GM18517 (cell line): ENCODE measurements around the gene TEDC1.

ENCODE experiments used
- ATAC-seq: cut with Tn5 transposase; IDR thresholded peaks from one replicate; pipeline ENCODE4 v1.9.1; 2021; ENCODE audit warnings: mild to moderate bottlenecking, moderate library complexity; ENCODE audit not compliant: unreplicated experiment

TEDC1 gene

DNA sequence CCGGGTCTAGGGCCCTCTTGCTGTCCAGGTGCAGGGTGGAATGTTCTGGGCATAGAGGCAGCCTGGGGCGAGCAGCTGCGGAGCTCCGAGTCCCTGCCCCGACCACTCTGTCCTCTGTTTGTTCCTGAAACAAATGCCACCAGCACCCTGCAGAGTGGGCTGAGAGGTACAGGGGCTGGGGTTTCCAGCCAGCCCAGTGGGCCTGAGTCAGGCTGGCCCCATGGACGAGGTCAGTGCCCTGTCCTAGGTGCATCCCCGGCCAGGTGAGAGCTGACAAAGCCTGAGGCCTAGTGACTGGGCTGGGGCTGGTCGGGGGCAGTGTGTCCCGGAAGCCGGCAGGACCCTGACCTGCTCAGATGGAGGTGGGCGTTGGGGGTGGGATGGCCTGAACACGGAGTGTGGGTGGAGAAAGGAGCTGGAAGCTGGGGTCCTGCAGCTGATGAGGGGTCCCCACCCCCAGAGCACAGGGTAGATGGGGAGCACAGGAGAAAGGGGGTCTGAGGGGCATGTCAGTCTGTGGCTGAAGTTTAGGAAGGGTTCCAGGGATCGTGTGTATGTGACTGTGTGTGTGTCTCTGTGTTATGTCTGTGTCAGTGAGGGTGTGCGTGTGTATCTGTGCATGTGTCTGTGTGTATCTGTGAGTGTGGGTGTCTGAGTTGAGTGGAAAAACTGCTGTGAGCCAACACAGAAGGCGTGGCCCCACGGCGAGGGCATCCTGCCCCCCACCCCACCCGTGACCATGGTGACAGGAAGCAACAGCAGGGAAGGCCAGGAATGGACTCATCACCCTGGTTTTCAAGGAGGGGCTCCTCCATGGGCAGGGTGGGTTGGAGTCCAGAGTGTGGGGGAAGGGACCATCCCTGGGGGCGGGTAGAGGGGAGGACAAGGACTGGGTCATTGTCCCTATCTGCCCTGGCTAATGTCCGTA lies 6.7 kb upstream of the TEDC1 start:
- ATAC-seq = no peak

DNA sequence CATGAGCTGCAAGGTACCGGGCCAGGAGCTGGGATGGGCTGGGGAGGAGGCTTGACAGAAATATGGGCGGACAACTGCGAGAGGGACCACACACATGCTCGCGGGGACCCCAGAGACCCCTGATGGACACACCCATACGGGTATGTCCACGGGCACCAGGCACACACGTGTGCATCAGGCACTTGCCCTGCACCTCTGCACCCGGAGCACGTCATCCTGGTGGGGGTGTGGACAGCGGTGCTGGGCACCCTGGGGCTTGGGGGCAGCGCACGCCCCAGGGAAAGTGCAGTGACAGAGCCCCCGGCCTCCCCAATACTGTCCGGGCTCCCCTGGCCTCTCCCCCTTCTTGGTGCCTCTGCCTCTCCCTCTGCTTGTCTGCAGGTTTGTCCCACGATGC lies 6.1 kb upstream of the TEDC1 start:
- ATAC-seq = no peak

DNA sequence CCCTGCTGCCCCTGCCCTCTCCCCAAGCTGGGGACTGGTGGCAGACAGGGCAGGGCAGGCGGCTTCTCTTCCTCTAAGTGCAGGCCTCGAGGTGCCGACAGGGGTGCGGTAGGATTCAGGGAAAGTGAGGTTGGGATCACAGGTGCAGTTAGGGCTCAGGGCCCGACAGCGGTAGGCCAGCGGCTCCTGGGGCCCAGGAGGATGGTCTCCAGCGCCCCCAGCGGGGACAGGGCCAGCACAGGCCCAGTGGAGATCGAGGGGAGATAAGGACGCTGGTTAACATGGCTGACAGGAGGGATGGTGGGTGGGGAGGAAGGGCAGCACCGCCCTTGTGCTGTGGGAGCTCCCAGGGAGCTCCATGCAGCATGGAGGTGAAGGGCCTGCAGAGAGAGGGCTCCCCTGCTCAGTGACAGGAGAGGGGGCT lies 5.3 kb upstream of the TEDC1 start:
- no peak for ATAC-seq

DNA sequence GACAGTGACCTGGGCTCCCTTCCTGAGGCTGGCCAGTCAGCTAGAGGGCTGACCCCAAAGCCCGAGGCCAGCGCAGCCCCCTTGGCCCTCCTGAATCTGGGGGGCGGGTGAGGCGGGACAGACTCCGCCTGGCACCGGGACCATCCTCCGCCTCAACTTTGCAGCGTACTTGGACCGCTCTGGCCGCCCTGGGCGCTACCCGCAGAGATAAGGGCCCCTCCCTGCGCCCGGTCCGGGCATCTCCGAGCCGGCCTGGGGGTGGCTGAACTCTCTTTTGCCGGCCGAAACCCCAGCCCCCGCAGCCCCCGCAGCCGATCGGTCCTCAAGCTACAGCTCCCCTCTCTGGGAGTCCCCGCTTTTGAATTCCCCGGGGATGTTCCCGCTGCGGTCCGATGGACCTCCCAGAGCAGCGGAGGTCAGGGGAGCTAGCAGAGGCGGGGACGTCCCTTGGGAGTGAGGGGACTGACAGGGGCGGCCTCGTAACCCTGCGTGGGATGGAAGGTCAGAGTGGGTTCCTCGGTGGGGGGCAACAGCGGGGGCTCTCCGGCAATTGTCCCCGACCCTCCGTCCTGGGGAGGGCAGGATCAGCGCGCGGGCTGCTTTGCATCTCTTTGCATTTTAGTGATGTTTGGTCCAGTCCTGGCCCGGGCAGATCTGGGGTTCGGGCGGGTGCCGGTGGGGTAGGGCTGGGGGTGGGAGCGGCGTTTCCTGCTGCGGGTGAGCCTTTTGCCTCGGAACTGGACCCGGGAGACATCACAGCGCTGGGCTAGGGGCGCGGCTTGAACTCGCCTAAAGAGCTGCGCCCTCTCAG lies 4.7 kb upstream of the TEDC1 start, which contains the start of gene CRIP1:
TSS of gene CRIP1 (plus strand) at position 724 of the 811 bp plus-strand sequence. CDS start 374 bp downstream, outside the sequence.
- no peak for ATAC-seq

- no peak for ATAC-seq
Observed at GRCh38 chr14:105486974-105487448, 4.0 kb upstream of the TEDC1 start.

DNA sequence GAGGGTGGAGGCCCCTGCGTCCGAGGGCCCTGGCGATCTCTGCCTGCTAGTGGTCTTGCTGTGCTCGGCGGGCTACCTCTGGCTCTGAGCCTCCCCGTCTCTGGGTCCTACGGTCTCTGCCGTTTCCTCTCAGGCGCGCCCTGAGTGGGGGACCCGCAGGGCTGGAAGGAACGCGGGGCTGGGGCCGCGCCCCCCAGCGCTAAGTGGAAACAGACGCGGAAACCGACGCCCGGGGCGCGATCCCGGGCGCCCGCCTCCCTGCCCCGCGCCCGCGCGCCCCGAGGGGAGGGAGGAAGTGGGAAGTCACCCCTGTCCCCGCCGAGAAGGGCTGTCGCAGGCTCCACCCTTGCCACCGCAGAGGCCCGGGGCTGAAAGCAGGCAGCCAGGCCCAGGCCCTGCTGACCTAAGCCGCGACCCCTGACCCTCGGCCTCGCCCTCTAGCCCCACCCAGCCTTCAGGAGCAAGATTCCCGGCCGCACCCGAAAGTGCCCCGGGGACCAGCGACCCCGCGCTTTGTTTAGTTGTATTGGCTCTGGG lies 3.5 kb upstream of the TEDC1 start:
- no peak for ATAC-seq

DNA sequence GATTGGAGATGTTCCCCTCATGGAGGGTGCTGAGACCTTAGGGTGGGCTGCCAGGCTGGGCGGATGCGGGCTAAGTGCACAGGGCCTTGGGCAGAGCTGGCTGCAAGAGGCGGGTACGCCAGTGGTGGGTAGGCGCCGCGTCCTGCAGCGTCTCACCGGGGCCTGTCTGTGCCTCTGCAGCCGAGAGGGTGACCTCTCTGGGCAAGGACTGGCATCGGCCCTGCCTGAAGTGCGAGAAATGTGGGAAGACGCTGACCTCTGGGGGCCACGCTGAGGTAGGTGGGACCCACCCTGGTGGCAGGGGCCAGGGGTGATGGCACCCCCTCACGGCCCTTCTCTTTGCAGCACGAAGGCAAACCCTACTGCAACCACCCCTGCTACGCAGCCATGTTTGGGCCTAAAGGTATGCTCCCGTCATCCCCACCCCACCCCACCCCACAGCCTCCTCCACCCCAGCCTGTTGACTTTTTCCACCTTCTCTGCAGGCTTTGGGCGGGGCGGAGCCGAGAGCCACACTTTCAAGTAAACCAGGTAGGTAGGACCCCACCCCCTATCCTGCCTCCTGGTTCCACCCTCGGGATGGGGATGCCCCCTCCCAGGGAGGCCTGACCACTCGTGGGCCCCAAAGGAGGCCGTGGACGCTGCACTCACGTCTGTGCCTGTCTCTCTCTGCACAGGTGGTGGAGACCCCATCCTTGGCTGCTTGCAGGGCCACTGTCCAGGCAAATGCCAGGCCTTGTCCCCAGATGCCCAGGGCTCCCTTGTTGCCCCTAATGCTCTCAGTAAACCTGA lies 2.9 kb upstream of the TEDC1 start:
- no peak for ATAC-seq

DNA sequence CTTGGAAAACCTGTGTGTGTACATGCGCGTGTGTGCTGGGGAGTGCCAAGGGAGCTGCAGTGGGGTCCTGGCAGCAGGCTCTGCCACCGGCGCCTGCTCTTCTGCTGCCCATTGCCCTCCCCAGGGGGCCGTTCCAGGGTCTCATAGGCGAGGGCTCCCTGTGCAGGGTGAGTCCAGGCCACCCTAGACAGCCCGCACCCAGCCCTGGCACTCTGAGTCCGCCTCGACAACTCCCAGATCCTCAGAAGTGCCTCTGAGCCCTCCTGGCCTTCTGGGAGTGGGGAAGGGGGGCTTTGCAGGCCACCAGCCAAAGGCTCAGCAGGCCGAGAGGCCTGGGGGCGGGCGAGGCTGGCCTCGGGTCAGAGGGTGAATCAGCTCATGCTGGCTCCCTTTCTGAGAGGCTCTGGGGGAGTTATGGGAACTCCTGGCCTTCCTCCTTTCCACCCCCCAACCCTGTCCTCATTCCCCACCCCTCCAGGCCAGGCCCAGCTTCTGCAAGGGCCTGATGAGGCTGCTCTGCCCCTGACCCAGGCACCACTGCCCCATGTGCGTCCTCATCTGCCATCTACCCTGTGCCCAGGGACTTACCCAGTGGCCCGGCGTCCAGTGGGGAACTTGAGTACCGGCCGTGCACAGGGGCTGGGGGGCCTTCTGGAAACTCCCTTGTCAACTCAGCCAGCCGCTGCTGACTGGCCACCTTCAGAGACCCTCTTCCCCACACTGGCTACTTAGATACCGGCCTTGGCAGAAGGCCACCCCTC lies 2.1 kb upstream of the TEDC1 start:
- ATAC-seq = no peak

- no peak for ATAC-seq
Observed at GRCh38 chr14:105489542-105490266, 1.3 kb upstream of the TEDC1 start.

- no peak for ATAC-seq
Observed at GRCh38 chr14:105490267-105490571, 827 bp upstream of the TEDC1 start.

GRCh38 chr14:105491366-105491973 lies 424 bp downstream of the TEDC1 start:
- peak; percentile 6 for ATAC-seq

- no peak for ATAC-seq
Observed at GRCh38 chr14:105492031-105492970, 1.3 kb downstream of the TEDC1 start.

DNA sequence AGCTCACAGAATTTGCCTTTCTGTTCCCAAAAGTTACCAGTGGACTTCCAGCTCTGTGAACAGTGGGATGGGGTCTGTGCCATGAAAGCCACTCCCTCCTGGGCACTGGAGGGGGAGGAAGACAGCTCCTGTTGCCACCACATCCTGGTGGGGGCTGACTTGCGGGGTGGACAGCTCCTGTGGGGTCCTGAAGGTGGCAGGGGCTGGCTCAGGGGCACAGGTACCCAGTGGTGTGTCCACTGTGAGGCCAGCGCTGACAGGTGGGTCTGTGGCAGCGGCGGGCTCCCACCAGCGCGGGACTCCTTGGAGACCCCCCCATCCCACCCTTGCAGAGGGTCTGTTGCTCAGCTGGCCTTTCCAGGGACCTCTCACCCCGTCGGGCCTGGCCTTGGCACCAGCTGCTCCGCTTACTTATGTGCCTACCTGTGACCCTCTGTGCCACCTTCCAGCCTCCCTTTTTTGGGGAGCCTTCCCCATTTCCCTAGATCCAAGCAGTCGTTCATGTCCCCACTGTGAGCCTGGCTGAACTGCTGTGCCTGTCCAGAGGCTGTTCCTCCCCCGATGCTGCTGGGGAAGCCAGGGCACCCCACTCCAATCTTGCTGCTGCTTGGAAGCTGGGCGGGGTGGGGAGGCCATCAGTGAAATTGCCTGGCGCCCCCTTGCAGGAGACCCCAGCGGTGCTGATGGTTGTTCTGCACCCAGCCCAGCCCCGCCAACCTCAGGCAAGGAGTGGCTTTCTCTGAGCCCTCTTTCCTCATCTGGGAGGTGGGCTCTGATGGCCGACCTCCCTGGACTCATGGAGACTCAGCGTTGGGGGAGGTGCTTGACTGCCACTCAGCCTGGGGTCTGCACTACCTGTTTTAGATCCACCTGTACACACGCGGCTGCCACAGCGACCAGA lies 2.2 kb downstream of the TEDC1 start:
- ATAC-seq = no peak

GRCh38 chr14:105493921-105494605 lies 3.0 kb downstream of the TEDC1 start:
- no peak for ATAC-seq

GRCh38 chr14:105494606-105494929 lies 3.5 kb downstream of the TEDC1 start:
- no peak for ATAC-seq
